NCI-H2081 (cell line): ENCODE measurements around the gene CALHM3.
"Not testable (repeated sequence)": the region's sequence is repeated elsewhere in the genome, so short reads cannot be mapped to it uniquely, and the experiment has no call there.

Source experiments
- DNase-seq, 2 experiments: peaks; one replicate each; lab custom pipeline; 2025; lab: John Stamatoyannopoulos, UW

Gene CALHM3

GRCh38 chr10:103502849-103503660 is 24.0 kb upstream of the CALHM3 start:
- DNase-seq = no peak

DNA sequence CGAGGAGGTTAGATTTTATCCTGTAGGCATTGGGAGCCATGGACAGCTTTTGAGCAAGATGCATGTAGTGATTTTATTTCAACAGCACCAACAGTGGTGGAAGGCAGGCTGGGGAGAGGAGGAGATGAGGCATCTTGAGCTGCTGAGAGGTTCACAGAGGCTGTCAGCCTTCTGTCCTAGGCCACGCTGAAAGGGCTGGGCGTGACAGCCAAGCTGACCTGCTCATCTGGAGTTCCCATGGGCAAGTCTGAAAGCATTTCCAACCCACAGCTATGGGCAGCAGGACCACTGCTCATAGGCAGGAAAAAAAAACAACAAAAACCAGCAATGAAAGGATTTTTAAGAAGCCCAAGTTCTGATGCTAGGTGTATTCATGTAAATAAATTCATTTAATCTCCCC is 22.1 kb upstream of the CALHM3 start:
- no peak for DNase-seq

GRCh38 chr10:103500481-103500880 is 21.4 kb upstream of the CALHM3 start:
- DNase-seq = no peak

- DNase-seq = no peak
Observed at GRCh38 chr10:103499881-103500280, 20.8 kb upstream of the CALHM3 start.

GRCh38 chr10:103498936-103499638 is 20.0 kb upstream of the CALHM3 start:
- no peak for DNase-seq

GRCh38 chr10:103497161-103497915 is 18.3 kb upstream of the CALHM3 start:
- no peak for DNase-seq

- no peak for DNase-seq
Observed at GRCh38 chr10:103495321-103495720, 16.3 kb upstream of the CALHM3 start.

DNA sequence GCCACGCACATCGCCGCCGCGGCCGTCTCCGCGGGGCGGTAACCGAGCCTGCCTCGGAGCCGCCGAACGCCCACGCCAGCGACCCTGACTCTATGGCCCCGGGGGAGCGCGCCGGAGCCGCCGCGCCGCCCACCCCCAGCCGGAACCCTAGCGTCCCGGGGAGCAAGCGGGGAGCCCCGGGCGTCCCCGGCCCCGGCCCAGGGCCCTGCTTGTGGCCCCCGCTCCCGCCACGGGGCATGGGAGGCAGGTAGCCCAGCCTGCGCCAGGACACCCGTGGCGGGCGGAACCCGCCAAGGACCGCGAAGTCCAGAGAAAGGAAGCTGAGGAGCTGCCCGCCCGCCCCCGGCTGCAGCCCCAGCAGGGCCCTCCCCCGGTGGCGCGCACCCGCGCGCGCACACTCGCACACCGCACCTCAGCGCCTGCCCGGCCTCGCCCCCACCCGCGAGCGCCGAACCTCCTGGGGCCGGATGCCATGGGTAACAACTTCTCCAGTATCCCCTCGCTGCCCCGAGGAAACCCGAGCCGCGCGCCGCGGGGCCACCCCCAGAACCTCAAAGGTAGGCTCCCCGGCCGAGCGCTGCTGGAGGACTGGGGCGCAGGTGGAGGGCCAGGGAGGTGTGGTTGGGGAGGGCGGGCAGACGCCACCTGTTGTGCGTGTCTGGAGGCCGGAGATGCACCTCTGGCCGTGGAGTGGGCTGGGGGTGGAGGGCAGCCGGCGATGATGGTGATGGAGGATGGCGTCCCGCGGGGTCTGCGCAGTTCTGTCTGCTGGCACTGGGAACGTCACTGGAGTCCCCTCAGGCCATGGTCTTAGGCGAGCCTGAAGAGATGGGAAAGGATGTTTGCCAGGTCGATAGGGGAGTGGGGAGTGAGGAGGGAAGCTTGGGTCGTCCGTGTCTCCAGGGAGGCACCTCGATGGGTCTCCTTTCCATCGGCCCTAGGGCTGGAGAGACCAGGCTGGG is 15.2 kb upstream of the CALHM3 start:
- no peak for DNase-seq

- DNase-seq = peak in 1 of 2 experiments; percentile 36
Observed at GRCh38 chr10:103493362-103493915, 14.4 kb upstream of the CALHM3 start, which contains the start of gene NEURL1. TSS of gene NEURL1 (plus strand) at chr10:103493705. CDS start at chr10:103494388, 683 bp downstream.

DNA sequence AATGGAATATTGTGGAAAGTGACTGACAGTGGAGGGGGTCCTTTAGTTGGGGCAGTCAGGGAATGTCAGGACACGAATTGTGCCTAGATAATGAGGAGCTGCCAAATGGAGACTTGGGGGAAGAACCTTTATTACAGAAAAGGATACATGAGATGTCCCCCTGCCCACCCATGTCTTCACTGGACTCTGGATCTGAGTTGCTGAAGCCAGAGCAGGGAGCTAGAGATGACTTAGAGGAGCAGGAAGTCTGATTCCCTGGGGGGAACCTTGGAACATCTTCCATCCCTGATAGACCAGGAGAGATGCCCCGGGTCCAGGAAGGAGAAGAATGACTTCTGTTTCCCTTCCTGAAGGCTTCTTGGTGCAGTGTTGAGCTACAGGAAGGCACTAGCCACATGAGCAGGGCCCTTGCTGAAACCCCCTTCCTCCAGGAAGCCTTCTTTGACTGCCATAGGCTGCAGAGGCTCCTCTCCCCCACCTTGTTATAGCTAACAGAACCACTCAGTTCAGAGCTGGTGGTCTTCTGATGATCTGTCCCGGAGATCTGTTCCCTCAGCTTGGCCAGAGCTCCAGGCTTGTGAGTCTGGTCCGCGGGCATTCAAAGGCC is 13.7 kb upstream of the CALHM3 start:
- DNase-seq = no peak

- no peak for DNase-seq
Observed at GRCh38 chr10:103491729-103492364, 12.8 kb upstream of the CALHM3 start.

- DNase-seq = no peak
Observed at GRCh38 chr10:103490986-103491314, 11.9 kb upstream of the CALHM3 start.

GRCh38 chr10:103487410-103487708 is 8.3 kb upstream of the CALHM3 start:
- DNase-seq = no peak

DNA sequence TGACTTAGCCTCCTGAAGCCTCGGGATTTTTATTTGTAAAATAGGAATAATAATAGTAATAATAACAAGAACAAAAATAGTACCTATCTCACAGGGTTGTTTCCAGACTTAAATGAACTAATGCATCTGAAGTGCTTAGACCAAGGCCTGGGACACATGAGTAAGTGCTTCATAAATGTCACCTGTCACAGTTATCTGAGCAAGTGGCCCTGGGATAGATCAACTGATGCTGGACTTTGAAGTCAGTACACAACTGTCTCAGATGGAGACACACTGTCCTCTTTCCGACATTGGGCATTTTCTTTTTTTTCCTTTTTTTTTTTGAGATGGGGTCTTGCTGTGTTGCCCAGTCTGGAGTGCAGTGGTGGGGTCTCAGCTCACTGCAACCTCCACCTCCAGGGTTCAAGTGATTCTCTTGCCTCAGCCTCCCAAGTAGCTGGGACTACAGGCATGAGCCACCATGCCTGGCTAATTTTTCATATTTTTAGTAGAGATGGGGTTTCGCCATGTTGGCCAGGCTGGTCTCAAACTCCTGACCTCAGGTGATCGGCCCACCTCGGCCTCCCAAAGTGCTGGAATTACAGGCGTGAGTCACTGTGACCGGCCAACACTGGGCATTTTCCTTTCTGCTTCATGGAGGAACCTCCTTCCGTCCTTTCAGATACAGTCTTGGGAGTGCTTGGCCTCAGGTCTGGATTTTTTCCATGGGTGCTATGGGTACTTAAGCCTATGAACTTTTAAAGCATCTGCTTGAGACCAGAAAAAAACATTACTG is 7.8 kb upstream of the CALHM3 start:
- not testable (repeated sequence) for DNase-seq

DNA sequence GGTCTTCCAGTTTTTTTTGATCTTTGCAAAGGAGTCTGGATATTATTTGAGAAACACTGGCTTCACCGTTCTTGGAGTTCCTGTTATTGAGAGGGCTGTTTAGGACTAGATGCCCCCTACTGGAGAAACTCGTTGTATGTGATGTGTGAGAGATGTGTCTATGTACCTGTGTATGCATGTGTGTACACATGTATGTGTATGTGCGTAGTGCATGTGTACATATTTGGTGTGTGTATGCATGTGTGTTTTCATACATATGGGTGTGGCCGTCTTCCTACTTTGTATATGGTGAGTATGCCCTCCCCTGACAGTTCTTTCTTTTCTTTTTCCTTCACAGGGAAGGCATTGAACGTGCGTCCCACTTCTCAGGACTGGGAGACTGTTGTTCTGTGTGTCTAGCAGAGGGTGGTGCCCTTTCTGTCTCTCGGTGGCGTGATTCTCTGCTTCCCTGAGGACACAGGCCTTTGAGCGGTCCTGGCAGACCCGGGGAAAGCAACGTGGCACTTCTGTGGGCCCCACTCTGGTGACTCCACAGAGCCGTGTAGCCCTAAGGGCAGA is 3.0 kb upstream of the CALHM3 start:
- DNase-seq = peak; percentile 15 to 44

DNA sequence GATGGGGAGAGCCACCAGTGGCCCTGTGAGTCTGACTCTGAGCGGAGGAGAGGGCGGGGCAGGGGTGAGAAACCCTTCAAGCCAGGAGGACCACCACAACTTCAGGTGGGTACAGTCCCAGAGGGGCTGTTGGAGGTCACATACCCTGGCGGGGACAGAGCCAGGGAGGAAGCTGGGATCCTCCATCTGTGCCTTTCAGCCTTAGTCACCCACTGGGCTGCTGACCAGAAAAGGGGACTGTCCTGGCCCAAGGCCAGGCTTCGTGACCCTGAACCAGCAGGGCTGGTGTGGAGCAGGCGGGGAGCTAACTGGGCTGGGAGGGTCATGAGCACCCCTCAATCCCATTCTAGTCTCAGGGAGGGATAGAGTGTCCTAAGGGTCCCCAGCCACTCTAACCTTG is 1.5 kb upstream of the CALHM3 start:
- no peak for DNase-seq

GRCh38 chr10:103478671-103479070 is 369 bp downstream of the CALHM3 start:
- DNase-seq = no peak

GRCh38 chr10:103476046-103476768 is 2.8 kb downstream of the CALHM3 start:
- DNase-seq = no peak

DNA sequence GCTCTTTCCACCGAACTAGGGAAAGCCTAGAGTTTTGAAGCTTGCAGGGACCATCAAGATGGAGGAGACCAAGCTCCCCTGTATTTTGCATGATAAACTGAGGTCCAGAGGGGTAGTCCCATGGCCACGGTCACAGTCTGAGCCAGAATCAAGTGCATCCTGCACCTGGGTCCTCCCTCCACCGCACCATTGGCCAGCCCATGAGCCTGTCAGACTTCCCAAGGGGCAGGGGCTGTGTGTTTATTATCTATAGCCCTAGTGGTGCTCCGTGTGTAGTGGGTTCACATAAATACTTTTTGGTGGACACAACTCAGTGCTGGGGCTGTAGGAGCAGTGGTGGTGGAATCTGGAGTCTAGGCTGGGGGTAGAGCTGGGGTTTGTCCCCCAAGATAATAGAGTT is 3.6 kb downstream of the CALHM3 start:
- DNase-seq = no peak
